ENCODE measurements around the gene SLC17A1.

The SLC17A1 gene

DNA sequence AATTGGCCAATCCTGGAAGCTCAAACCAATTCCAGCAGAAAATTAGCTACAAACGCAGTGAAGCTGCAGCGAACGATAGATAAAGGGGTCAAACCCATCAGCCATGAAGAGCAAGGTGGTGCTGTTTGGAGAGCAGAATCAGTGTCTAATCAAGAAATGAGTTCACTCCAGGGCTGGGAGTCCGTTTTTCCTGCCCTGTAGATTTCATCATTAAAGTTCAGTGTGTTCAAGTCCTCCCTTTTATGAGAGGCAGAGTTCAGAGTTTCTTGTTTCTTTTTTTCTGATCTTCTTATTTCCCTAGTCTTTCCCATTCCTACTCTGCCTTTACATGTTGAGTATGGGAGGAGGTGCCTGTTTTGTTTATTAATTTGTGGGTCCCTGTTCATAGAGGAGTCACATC is 30.4 kb downstream of the SLC17A1 start:
- no peaks in the 10 kb centered on the region for H3K4me1 Mint-ChIP-seq (ENCODE audit: low read depth)
- H3K27ac Mint-ChIP-seq = no peak overlapping the region
- no peaks in the 10 kb centered on the region for H3K27me3 Mint-ChIP-seq
- no peaks in the 10 kb centered on the region for H3K36me3 Mint-ChIP-seq (ENCODE audit: low read depth)
- no peak overlapping the region for H3K4me3 Mint-ChIP-seq
- intact Hi-C loops (cut with micrococcal nuclease) = no loop called here
- H3K9me3 Mint-ChIP-seq = no peaks in the 10 kb centered on the region

DNA sequence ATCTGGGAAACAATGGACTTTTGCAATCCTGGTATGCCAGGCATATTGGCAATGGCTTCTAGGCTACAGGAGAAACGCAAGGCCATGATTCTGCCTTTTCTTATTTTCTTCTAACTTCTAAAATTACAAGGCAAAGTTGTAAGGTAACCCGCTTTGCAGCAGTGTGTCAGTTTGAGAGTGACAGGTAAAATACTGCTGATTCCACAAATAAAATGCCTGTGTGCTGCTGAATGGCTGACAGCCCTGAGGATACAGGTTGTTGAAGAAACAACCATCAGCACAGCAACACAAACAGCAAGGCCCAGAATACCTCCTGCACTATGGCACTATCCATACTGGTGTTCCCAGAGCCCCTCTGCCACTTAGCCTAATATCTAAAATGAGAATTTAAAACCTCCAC is 37.1 kb downstream of the SLC17A1 start:
- Mint-ChIP-seq H3K9me3 (no peaks in the 10 kb centered on the region), H3K27ac (no peak overlapping the region), H3K4me3 (no peak overlapping the region), H3K36me3 (ENCODE audit: low read depth) (no peaks in the 10 kb centered on the region), H3K27me3 (peaks cover 2% of the 10 kb centered on the region), H3K4me1 (ENCODE audit: low read depth) (no peaks in the 10 kb centered on the region)
- intact Hi-C loops (cut with micrococcal nuclease) = no loop called here

DNA sequence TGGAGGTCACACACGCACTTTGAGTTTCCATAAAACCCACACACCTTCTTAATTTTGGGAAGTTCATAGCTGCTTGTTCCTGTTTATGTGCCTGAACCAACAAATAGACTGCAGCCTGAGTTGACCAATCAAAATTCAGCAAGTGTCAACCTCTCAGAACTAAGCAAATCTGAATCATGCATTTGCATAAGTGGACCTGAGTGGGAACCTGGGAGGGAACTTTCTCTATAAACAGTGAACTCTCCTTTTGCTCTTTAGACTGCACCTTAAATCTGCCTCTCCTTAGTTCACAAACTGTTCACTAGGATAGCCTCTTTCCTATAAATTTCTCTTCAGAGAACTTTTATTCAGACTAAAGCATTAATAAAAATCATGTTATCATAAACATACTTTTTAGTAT is 37.9 kb downstream of the SLC17A1 start:
- no peak overlapping the region for H3K4me3 Mint-ChIP-seq
- no peaks in the 10 kb centered on the region for H3K4me1 Mint-ChIP-seq (ENCODE audit: low read depth)
- no peak overlapping the region for H3K27ac Mint-ChIP-seq
- peaks cover 2% of the 10 kb centered on the region for H3K27me3 Mint-ChIP-seq
- H3K9me3 Mint-ChIP-seq = no peaks in the 10 kb centered on the region
- intact Hi-C loops (cut with micrococcal nuclease) = no loop called here
- H3K36me3 Mint-ChIP-seq (ENCODE audit: low read depth) = no peaks in the 10 kb centered on the region

DNA sequence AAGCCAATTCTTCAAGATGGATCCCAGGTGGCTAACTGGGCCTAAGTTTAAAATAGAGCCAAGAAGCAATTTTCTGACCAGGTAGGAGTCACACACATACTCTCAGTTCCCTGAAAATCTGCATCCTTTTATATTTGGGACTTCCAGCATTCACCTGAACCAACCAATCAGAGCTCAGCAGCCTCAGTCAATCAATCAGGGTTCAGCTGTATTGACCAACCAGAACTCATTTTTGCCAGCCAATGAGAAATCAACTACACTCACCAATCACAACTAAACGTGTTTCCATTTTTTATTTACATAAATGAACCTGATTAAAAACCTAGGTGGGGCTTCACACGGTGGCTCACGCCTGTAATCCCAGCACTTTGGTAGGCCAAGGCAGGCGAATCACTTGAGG is 39.8 kb downstream of the SLC17A1 start:
- intact Hi-C loops (cut with micrococcal nuclease) = no loop called here
- peaks cover 2% of the 10 kb centered on the region for H3K27me3 Mint-ChIP-seq
- H3K27ac Mint-ChIP-seq = no peak overlapping the region
- H3K4me3 Mint-ChIP-seq = no peak overlapping the region
- no peaks in the 10 kb centered on the region for H3K4me1 Mint-ChIP-seq (ENCODE audit: low read depth)
- no peaks in the 10 kb centered on the region for H3K36me3 Mint-ChIP-seq (ENCODE audit: low read depth)
- no peaks in the 10 kb centered on the region for H3K9me3 Mint-ChIP-seq

DNA sequence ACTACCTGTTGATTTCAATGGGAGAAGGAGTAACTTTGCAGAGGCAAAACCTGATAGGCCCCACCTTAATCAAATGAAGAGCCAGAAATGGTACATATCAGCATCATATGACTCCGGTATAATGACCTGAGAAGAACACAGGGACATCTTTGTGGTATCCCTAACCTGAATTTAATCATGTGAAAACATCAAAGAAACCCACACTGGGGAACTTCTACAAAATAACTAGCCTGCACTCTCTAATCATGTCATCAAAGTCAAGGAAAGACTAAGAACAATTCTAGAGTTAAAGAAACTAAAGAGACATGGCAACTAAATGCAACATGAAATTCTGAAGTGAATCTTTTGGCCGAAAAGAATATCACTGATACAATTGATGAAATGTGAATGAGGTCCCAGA is 42.4 kb downstream of the SLC17A1 start:
- no peak overlapping the region for H3K27ac Mint-ChIP-seq
- no peaks in the 10 kb centered on the region for H3K4me1 Mint-ChIP-seq (ENCODE audit: low read depth)
- no peaks in the 10 kb centered on the region for H3K9me3 Mint-ChIP-seq
- no peak overlapping the region for H3K4me3 Mint-ChIP-seq
- H3K36me3 Mint-ChIP-seq (ENCODE audit: low read depth) = no peaks in the 10 kb centered on the region
- no peaks in the 10 kb centered on the region for H3K27me3 Mint-ChIP-seq
- intact Hi-C loops (cut with micrococcal nuclease) = loop anchor here (2.0 kb wide), 1 partner anchor 153 kb away; no protein-coding TSS in a partner anchor

DNA sequence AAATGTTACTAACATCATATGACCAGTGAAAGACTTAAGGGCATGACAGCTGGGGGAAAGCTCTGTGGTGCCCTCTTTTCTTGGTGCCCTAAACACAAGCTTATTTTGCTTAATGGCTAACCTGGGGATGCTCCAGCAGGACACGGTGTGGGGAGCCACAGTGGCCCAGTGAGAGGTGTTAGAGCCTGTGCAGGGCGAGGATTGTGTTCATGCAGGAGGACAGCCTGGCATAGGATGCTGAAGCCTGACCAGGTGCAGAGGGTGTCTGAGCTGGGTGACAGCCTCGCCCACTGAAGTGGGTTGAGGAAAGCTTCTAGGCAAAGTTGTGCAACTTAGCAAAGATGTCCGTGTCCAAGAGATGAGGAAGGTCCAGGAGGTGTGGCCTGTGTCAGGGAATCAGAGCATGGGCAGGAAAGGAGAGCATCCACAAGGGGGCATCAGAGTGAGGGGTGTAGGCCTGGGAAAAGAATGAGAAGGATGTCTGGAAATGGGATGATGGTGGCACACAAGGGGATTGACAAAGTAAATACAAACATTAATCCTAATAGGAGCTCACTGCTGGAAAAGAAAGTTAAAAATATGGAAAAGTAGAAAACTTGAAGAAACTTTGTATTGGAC is 43.4 kb downstream of the SLC17A1 start:
- Mint-ChIP-seq H3K27ac (no peak overlapping the region), H3K4me3 (no peak overlapping the region), H3K36me3 (ENCODE audit: low read depth) (no peaks in the 10 kb centered on the region), H3K9me3 (no peaks in the 10 kb centered on the region), H3K27me3 (no peaks in the 10 kb centered on the region), H3K4me1 (ENCODE audit: low read depth) (no peaks in the 10 kb centered on the region)
- intact Hi-C loops (cut with micrococcal nuclease) = loop anchor here (1.0 to 2.0 kb wide), 2 partner anchors 154 to 215 kb away; no protein-coding TSS in a partner anchor

DNA sequence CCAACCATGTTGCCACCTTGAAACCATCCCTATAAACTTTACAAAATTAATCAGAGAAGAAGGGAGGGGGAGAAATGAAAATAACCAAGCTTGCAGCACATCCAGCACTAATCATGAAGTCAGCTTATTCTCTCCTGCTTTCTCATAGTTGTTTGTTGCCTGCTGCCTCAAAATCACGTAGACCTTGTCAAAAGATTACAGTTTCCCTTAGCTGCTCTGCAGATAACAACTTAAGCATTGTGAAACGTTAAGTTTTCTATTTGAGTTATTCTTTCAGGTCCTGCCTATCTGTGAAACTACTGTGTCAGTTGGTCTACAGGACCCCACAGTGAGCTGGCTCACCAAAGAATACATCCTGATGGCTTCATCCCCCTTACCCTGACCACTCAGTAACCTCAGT is 44.4 kb downstream of the SLC17A1 start:
- no peaks in the 10 kb centered on the region for H3K9me3 Mint-ChIP-seq
- no peaks in the 10 kb centered on the region for H3K27me3 Mint-ChIP-seq
- H3K4me1 Mint-ChIP-seq (ENCODE audit: low read depth) = no peaks in the 10 kb centered on the region
- H3K36me3 Mint-ChIP-seq (ENCODE audit: low read depth) = no peaks in the 10 kb centered on the region
- no peak overlapping the region for H3K27ac Mint-ChIP-seq
- no peak overlapping the region for H3K4me3 Mint-ChIP-seq
- intact Hi-C loops (cut with micrococcal nuclease) = no loop called here

DNA sequence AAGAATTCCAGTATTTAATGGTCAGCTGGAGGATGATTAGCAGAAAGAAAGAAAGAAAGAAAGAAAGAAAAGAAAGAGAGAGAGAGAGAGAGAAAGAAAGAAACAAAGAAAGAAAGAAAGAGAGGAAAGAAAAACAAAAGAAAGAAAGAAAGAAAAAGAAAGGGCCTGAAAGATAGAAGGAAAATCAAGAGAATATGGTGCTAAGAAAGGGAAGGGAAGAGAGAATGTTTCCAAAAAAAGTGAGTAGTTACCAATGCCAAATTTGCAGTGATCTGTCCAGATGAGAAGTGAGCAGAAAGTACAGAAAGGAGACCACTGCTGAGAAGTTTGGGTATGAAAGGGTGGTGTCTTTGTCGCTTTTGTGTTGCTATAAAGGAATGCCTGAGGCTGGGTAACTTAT is 50.7 kb downstream of the SLC17A1 start:
- Mint-ChIP-seq H3K9me3 (no peaks in the 10 kb centered on the region), H3K27me3 (peaks cover 3% of the 10 kb centered on the region)
- intact Hi-C loops (cut with micrococcal nuclease) = no loop called here

DNA sequence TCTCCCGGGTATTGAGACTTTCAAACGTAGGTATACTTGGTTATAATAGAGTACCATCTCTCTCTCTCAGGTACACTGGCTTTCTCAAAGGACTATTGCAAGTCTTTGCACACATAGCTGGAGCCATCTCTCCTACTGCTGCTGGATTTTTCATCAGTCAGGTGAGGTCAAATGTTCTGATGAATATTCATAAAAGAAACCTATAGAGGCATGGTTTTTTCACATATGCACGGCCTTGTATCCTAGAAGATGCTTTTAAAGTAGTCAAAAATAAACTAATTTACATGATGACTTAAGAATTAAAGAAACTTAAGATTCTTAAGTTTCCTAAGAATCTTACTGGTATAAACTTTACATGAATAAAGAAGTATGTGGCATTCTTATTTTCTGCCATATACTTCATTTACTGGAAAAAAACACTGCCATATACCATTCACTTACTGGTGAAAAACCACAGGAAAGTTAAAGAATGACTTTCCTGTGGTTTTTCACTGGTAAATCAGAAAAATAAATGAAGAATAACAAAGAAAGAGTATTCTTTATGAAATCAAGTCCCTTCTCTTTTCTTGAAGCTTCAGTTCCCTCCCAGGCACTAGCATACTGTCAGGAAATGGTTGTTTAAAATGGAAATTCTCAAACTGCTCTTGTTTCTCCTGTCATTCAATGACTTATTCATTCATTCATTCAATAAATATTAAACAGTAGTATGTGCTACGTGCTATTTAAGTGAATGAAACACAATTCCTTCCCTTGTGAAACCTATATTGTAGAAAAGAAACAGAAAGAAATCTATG is 53.8 kb downstream of the SLC17A1 start:
- Mint-ChIP-seq H3K27me3 (peaks cover 3% of the 10 kb centered on the region), H3K36me3 (ENCODE audit: low read depth) (no peaks in the 10 kb centered on the region), H3K4me3 (no peak overlapping the region), H3K4me1 (ENCODE audit: low read depth) (no peaks in the 10 kb centered on the region), H3K27ac (no peak overlapping the region), H3K9me3 (no peaks in the 10 kb centered on the region)
- intact Hi-C loops (cut with micrococcal nuclease) = no loop called here

More for the DNA sequence above, 50.7 kb downstream of the SLC17A1 start:
- H3K4me3 Mint-ChIP-seq = no peak overlapping the region
- no peak overlapping the region for H3K27ac Mint-ChIP-seq
- H3K36me3 Mint-ChIP-seq (ENCODE audit: low read depth) = no peaks in the 10 kb centered on the region
- H3K4me1 Mint-ChIP-seq (ENCODE audit: low read depth) = no peaks in the 10 kb centered on the region

DNA sequence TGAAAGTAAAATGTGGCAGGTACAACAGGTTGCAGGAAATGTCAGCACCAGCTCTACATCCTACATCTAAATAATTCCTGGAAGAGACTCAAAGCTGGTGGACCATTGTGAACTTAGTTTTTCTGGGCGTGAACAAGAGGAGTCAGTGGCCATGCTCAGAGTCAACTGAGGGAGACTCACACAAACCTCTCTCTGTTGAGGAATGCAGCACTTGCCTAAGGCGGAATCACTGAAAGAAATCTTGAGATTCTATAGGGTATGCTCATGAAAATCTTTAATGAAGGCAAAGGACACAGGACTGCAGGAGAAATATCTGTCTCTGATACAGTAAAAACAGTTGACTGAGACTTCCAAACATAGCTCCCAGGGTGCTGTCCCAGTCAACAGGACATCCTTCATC is 54.8 kb downstream of the SLC17A1 start:
- Mint-ChIP-seq H3K9me3 (no peaks in the 10 kb centered on the region), H3K4me3 (no peak overlapping the region), H3K36me3 (ENCODE audit: low read depth) (no peaks in the 10 kb centered on the region), H3K4me1 (ENCODE audit: low read depth) (no peaks in the 10 kb centered on the region), H3K27ac (no peak overlapping the region), H3K27me3 (peaks cover 3% of the 10 kb centered on the region)
- intact Hi-C loops (cut with micrococcal nuclease) = no loop called here

DNA sequence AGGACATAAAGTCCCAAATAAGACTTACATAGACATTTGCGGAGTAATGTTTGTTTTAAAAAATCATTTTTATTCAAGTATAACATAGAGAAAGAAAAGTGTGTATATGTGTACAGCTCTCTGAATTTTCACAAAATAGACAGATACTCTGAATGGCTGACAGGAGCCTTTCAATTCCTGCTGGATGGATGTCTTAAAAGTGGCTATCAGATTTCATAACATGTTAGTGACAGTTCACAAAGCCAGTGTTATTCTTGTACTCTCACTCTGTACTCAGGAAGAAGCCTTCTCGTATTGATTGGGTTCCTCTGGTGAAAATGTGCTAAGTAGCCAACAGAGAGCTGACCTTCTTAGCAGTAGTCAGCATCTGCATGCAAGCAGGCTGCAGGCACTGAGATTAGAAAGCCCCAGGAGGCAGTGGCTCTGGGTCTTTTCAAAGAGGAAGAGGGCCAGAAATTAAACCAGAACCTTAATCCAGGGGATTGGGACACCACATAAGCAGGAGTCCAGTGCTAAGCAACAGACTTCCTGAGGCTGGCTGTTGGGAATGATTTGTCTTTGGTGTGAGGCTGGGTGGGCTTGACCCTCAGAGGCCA is 57.6 kb downstream of the SLC17A1 start:
- no peak overlapping the region for H3K27ac Mint-ChIP-seq
- H3K4me1 Mint-ChIP-seq (ENCODE audit: low read depth) = no peaks in the 10 kb centered on the region

DNA sequence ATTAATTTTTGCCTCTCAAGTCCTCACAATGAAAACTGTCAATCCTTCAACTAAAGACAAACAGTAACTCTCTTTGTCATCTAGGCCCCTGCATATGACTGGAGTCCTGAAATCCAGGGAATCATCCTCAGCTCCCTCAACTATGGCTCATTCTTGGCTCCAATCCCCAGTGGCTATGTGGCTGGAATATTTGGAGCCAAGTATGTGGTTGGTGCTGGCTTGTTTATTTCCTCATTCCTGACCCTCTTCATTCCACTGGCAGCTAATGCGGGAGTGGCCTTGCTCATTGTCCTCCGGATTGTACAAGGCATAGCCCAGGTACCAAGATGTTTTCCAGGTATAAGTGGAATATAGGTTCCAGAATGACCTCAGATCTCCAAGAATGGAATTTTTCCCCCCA is 61.9 kb downstream of the SLC17A1 start:
- Mint-ChIP-seq H3K27ac (no peak overlapping the region), H3K36me3 (ENCODE audit: low read depth) (no peaks in the 10 kb centered on the region), H3K27me3 (peaks cover 1% of the 10 kb centered on the region), H3K4me1 (ENCODE audit: low read depth) (no peaks in the 10 kb centered on the region), H3K9me3 (no peaks in the 10 kb centered on the region), H3K4me3 (no peak overlapping the region)
- intact Hi-C loops (cut with micrococcal nuclease) = no loop called here

More for the DNA sequence above, 57.6 kb downstream of the SLC17A1 start:
- Mint-ChIP-seq H3K9me3 (no peaks in the 10 kb centered on the region), H3K4me3 (no peak overlapping the region), H3K36me3 (ENCODE audit: low read depth) (no peaks in the 10 kb centered on the region), H3K27me3 (peaks cover 3% of the 10 kb centered on the region)
- intact Hi-C loops (cut with micrococcal nuclease) = no loop called here

DNA sequence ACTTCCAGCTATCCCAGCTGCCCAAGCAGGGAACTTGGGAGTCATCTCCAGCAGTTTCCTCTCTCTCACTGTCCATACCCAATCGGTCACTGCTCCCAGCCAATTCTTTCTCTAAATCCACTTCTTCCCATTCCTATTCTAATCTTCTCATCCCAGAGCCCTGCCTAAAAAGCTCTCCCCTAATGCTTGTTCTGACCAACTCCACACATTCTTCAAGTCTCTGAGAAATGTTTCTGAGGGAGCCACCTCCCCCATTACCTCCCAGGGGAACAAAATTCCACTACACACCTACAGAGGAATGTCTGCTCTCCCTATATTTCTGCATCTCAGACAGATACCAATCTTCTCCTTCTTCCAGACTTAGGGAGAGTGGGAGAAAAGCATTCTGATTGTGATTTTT is 63.3 kb downstream of the SLC17A1 start:
- Mint-ChIP-seq H3K4me3 (no peak overlapping the region), H3K27me3 (peaks cover 1% of the 10 kb centered on the region), H3K9me3 (no peaks in the 10 kb centered on the region), H3K36me3 (ENCODE audit: low read depth) (no peaks in the 10 kb centered on the region), H3K4me1 (ENCODE audit: low read depth) (no peaks in the 10 kb centered on the region), H3K27ac (no peak overlapping the region)
- intact Hi-C loops (cut with micrococcal nuclease) = no loop called here

DNA sequence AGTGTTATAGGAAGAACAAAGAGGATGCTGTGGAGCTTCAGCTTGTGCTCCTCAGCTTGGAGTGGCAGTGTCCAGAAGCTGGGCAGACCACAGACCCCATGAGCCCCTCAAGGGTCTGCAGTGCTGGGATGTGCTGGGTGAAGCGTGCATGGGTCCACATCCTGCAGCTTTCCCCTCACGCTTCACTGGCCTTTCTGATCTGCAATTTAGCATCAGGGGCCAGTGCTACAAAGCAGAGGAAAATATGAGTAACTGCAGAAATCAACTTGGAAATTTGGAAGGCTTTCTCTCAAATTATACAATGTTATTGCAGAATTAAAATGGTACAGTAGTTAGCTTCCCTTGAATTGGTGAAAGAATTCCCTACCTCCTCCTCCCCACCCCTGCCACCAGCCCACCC is 67.2 kb downstream of the SLC17A1 start:
- peaks cover 1% of the 10 kb centered on the region for H3K27me3 Mint-ChIP-seq
- H3K4me3 Mint-ChIP-seq = no peak overlapping the region
- no peaks in the 10 kb centered on the region for H3K36me3 Mint-ChIP-seq (ENCODE audit: low read depth)
- no peaks in the 10 kb centered on the region for H3K9me3 Mint-ChIP-seq
- no peaks in the 10 kb centered on the region for H3K4me1 Mint-ChIP-seq (ENCODE audit: low read depth)
- H3K27ac Mint-ChIP-seq = no peak overlapping the region
- intact Hi-C loops (cut with micrococcal nuclease) = no loop called here
